GM20431 (cell line): ENCODE data around the gene RGS21.

Experiments
- in situ Hi-C: fragments of 300-500 bp; cut with MseI, MboI; formaldehyde crosslinking; loops from one replicate; pipeline ENCODE4 v1.15.0; 2020; ENCODE audit warnings: low sequenced_read_pairs; ENCODE audit not compliant: unreplicated experiment

Gene RGS21

DNA sequence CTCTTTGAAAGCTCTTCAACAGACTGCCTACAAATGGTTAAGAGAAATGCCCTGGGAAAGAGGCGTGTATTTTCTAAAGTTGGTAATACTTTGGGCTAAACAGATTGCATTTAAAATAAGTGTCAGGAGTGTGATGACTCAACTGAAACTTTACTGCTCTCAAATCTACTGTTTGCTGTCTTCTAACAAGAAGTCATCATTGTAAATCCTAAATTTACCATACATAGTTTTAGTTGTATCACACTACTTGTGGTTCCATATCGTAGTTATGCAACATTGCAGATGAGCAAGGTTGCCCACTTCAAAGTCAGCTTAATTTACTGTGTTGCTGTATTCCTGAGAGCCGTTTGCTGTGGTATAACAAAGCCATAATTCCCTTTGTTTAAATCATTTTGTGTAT lies 59.6 kb downstream of the RGS21 start:
- in situ Hi-C loops = no loop called here

DNA sequence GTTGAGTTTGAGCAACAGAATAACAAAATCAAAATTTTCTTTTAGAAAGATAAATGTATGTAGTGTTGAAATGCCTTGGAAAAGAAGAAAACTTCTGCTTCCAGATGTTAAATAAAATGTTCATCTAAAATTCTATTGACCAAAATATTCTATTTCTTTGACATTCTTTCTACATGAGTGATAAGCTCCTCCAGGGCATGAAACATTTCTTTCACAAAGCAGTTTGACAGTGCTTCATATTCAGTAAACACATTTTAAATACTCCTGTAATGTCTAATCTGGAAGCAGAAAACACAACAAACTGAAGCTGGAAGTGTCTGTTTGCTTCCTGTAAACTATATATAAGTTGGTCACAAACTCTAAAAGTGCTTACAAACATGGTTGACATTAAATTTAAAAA lies 61.5 kb downstream of the RGS21 start:
- in situ Hi-C loops = no loop called here

DNA sequence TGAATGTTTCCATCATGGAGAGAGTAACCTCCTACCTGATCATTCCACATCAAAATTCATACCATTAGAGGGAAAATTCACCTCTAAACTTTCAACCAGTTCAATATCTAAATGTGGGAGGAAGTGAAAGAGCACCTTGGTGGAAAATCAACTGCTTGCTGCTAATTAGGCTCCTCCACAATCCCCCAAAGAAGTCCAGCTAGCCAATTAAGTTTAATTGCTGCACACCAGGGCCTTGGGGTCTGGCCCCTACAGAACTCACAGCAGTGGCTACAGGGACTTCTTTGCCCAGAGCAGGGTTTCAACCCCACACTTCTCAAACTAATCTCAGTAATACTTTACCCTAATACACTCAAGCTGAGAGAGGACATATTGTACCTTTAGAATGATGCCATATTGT lies 62.1 kb downstream of the RGS21 start:
- in situ Hi-C loops = no loop called here

DNA sequence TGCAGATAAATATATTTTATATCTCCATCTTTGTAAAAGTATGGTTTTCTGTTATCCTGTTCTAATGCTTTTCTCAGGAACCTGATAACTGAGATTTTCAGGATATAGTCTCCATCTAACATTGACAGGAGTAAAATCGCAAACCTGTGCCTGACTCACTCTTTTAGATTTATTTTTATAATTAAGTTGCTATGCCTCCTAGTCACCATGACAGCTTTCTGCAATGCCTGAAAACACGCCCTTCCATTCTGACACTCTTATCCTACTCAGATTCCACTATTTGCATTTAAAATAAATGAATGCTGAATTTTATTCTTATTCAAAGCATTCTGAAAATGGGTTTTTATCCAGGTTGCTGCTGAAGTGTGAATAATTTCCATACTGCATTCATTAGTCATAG lies 62.8 kb downstream of the RGS21 start:
- in situ Hi-C loops = no loop called here

DNA sequence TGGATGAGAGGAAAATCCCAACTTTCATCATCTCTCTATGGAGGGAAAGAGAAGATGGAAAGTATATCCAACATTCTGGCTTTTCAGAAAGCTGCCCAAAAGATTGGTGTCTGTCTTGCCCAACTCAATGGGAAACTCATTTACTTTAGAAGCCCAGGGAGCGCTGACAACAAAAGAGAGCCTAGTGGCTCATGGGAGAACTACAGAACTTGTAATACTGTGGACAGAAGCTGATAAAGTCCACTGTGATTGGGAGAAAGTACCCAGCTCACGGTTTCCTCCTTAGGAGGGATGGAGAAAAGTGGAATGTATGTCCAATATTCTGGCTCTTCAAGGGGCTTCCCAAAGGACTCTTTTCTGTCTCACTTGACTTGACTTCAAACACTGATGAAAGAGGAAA lies 66.0 kb downstream of the RGS21 start:
- in situ Hi-C loops = no loop called here

DNA sequence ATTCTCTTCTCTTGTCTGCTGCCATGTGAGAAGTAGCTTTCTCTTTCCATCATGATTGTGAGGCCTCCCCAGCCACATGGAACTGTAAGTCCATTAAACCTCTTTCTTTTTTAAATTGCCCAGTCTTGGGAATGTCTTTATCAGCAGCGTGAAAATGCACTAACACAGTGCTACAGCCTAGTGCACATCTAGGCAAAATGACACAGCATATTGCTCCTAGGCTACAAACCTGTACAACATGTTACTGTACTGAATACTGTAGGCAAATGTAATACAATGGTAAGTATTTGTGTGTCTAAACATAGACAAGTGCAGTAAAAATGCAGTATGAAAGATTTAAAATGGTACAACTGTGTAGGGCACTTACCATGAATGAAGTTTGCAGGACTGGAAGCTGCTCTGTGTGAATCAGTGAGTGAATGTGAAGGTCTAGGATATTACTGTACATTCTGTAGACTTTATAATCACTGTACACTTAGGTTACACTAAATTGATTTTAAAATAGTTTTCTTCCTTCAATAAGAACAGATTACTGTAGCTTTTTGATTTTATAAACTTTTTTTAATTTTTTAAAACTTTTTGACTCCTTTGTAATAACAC lies 69.4 kb downstream of the RGS21 start:
- in situ Hi-C loops = no loop called here

DNA sequence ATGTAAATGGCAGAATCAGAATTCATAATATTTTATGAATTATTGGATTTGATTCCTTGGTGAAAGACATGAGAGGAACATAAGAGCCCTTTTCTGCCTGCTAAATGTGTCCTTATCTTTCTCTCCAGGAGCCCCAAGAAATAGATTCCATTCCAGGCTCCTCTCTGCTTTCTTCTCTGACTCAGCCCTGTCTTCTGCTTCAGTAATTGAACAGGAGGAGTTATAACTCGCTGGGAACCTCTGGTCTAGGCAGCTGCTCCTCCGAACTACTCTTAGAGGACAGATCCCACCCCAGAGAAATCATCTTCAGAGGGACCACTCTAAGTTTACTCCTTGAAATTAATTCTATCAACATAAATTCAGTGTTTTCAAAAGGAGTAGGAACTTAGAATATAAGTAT lies 78.4 kb downstream of the RGS21 start:
- in situ Hi-C loops = no loop called here

DNA sequence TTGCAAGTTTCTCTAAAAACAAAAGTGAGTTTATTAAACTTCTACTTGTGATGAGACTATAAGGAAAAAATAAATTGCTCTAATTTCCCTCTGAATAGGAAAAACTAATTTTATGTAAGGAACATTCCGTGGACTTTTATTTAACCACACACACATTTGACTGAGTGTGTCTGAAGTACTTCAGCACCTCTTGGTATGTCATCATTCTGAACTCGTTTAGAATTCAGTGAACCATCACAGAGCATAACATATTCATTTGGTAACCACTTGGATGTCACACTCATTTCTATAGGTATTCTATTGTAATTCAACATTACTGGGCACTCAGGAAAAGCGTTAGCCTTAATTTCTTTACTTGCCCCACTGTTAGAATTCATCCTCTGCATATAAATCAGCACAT lies 79.1 kb downstream of the RGS21 start:
- in situ Hi-C loops = no loop called here

DNA sequence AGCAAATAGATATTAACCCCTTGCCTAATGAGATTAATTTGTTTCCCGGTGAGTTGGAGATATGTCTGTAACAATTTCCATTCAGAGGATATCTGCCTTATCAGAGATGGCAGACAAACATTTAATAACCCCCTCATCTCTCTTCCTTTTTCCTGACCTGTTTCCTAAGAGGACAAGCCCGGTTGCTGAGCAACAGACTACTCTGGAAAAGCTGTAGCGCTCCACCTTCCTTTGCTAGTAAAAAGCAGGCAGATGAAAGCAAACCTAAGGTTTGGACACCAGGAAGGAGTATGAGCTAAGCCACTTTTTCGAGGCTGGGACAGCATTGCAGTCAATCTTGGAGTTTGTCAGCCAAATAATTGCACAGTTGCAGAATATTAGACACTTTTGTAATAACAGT lies 82.4 kb downstream of the RGS21 start:
- in situ Hi-C loops = no loop called here

DNA sequence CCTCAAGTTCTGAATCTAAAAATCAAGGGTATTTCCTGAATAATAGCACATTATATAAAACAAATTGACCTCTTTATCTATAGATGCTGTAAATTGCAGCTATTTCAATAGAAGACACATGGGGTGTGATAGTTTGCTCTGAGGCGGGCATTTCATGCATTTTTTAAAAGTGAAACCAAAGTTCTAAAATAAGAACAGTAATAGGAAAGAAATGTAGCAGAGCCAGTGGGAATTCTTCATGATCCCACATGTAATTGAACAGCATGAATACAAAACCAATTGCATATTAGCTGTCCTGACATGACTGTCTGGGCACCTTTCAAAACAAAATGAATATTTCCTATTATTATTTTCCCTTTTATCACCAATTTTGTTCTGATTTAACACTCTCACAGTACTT lies 85.0 kb downstream of the RGS21 start:
- in situ Hi-C loops = no loop called here

DNA sequence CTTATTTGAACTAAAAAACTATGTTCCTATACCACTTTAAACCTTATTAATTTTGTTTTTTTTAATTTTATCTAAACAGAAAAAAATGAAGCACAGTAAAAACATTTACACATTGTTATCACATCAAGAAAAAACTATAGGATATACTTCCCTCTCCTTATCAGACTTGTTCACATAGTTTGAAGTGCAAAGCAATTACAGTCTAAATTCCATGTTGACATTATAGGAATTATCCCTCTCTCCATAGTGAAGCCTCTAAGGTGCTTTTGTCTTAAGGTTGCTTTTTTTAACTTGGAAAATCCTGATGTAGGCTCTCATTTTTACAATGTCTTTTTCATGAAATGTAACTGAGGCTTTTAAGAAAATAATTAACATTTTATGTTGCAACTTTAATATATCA lies 85.8 kb downstream of the RGS21 start:
- in situ Hi-C loops = no loop called here

DNA sequence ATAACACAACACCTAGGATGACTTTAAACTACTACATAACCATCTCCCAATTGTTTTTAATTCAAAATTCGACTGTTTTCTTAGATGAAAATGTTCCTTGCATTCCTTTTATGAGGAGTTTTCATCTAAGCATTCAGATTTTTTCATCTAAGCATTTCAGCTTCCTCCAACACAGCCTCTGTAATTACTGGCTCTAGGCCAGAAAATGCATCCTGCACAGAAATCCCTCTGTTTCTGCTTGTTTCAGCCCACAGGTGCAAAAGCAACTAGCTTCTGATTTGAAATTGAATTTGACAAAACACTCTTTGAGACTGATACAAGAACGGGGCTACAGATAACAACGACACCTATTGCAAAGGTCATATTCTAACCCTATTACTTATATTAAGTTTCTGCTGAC lies 90.4 kb downstream of the RGS21 start:
- in situ Hi-C loops = no loop called here
